ENCODE measurements around the gene PSMA6. TPM values are rescaled to one million over a fixed set of nuclear protein-coding genes. Genes with fewer than 3 reads are reported as not detected.

PSMA6 gene
- total and polyA plus RNA-seq, 2 of the 13 experiments (the other 11 are each of a cell fraction or from before 2014, with no cell fraction given), result 525 to 1,109 TPM

DNA sequence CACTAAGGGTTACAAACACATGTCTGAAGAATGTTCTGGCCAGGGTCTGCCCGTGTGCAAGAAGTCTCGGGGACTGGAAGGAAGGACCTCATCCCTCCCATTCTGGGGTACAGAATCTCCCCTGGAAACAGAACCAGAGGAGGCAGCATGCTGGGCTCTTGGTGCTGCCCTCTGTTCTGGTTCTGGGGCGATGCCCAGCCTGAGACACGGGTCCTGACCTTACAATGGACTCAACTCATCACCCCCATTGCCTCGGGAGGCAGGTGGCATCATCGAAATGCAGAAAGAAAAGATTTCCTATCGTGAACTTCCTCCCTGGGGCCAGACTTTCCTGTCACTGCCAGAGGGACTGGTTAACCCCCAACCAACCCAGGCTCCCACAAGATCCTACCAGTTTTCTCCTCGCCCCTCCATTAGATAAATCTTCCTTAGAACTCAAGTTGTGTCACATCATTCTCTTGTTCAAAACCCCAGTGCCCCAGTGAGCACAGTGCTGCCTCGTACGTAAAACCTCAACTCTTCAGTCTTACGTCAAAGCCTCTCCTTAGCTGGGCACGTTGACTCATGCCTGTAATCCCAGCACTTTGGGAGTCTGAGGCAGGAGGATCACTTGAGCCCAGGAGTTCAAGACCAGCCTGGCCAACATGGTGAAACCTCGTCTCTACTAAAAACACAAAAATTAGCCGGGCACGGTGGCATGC, 52.1 kb downstream of the PSMA6 start (continued):
- TF ChIP-seq SSRP1 (CRISPR knock-in tag; IDR thresholded peaks at IDR 0.05), result no peak

DNA sequence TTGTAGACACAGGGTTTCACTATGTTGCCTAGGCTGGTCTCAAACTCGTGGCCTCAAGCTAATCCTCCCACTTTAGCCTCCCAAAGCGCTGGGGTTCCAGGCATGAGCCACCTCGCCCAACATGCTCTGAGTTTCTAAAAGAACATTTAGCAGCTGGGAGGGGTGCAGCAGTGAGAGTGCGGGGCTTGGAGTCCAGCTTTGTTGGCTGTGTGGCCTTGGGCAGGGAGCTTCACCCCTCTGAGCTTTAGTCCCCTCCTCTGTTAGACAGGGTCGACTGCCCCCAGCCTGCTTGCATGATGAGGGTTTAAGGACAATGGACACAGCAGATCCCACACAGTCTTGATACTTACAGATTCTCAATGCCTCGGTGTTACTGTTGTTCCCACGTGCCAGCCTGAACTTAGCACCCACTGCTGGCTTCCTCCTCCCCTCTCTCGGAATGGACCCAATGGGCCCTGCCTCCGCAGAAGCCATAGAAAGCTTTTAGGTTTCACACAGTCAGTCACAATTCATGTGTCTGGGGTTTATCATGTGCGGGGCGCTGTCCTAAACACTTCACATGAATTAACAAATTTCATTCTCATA, 54.6 kb downstream of the PSMA6 start:
- H3K4me2 ChIP-seq (ENCODE audit: low read depth, low read length), result peak overlapping the region; percentile 76
- no peaks in the 10 kb centered on the region for H3K79me2 ChIP-seq (ENCODE audit: insufficient read depth, low read length)
- ATAC-seq (peak; percentile 21), FAIRE-seq (no peak), DNase-seq (ENCODE audit: low spot score) (no peak)
- ChIA-PET POLR2A (interaction anchor here (0.8 to 4.0 kb wide), 18 partner anchors 8 to 480 kb away, joined by 3 to 127 read pairs (median 8); partner anchors contain the start of genes BRMS1L, FAM177A1, NFKBIA and PSMA6), CTCF (ENCODE audit: low intra/inter-chr PET ratio, low total read pairs) (interaction anchor here (0.7 kb wide), 1 partner anchor 52 kb away, joined by 3 read pairs; no protein-coding TSS in a partner anchor)
- H3K27me3 ChIP-seq (ENCODE audit: control insufficient read depth in 1 of 2, insufficient read depth in 2 of 2, low read length in 2 of 2), result no peaks in the 10 kb centered on the region; a peak in 1 of 5 replicates
- H4K20me1 ChIP-seq (ENCODE audit: insufficient read depth, low read length), result no peaks in the 10 kb centered on the region
- intact Hi-C loops (cut with micrococcal nuclease; ENCODE audit: unreplicated experiment) (loop anchor here (1.0 to 2.0 kb wide), 4 partner anchors 9 to 38 kb away; no protein-coding TSS in a partner anchor), in situ Hi-C loops (cut with HindIII; ENCODE audit: extremely low pct_ligation_motif_present, low pct_unique_long_range_greater_than_20kb) (no loop called here)
- H3K27ac ChIP-seq (ENCODE audit: extremely low read length, insufficient read depth, low read length), result peak overlapping the region; percentile 72
- 21% methylated on average over 11 of the region's 11 CpGs for WGBS (ENCODE audit: low lambda C conversion rate)
- peaks cover 75% of the 10 kb centered on the region for H3K4me1 ChIP-seq (ENCODE audit: insufficient read depth, low read length)
- no peaks in the 10 kb centered on the region for H3K36me3 ChIP-seq (replicated peaks in 1 of 2; ENCODE audit: control insufficient read depth in 1 of 2, insufficient read depth in 2 of 2, low read length in 2 of 2)
- H3K4me3 ChIP-seq (replicated peaks in 1 of 3; ENCODE audit: insufficient read depth in 1 of 3, low read depth in 2 of 3, low read length in 3 of 3), result peak overlapping the region; percentile 12 to 69 (median 52); a peak in 5 of 6 replicates
- H3K9ac ChIP-seq (ENCODE audit: insufficient read depth, low read depth, low read length), result peak overlapping the region; percentile 43
- BruUV-seq (replicated peaks), result no TSS peak
- no peaks in the 10 kb centered on the region for H3K9me3 ChIP-seq (ENCODE audit: low read length)
- no peak overlapping the region for H2AFZ ChIP-seq (ENCODE audit: low read length)
- TF ChIP-seq ATRX (CRISPR knock-in tag; IDR thresholded peaks at IDR 0.05; ENCODE audit: borderline replicate concordance) (0 out of 2 replicates have a peak, but pooled peaks have one; percentile 70), ZNF30 (CRISPR knock-in tag; IDR thresholded peaks at IDR 0.05) (no peak), POGZ (CRISPR knock-in tag; IDR thresholded peaks at IDR 0.05) (no peak), SUZ12 (IDR thresholded peaks at IDR 0.05; ENCODE audit: low read depth, low read length) (no peak), NCOA1 (CRISPR knock-in tag; IDR thresholded peaks at IDR 0.05) (no peak), ZBTB7A (CRISPR knock-in tag; IDR thresholded peaks at IDR 0.05) (no peak), ZNF101 (CRISPR knock-in tag; IDR thresholded peaks at IDR 0.05; ENCODE audit: borderline replicate concordance, low read depth) (no peak), ZFAT (CRISPR knock-in tag; conservative IDR thresholded peaks at IDR 0.05) (no peak), ZBTB42 (CRISPR knock-in tag; IDR thresholded peaks at IDR 0.05) (0 out of 2 replicates have a peak, but pooled peaks have one; percentile 39), CHCHD3 (CRISPR knock-in tag; IDR thresholded peaks at IDR 0.05) (no peak), XBP1 (CRISPR knock-in tag; IDR thresholded peaks at IDR 0.05) (no peak)
- TF ChIP-seq, protein P1, sequence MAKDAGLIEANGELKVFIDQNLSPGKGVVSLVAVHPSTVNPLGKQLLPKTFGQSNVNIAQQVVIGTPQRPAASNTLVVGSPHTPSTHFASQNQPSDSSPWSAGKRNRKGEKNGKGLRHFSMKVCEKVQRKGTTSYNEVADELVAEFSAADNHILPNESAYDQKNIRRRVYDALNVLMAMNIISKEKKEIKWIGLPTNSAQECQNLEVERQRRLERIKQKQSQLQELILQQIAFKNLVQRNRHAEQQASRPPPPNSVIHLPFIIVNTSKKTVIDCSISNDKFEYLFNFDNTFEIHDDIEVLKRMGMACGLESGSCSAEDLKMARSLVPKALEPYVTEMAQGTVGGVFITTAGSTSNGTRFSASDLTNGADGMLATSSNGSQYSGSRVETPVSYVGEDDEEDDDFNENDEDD (CRISPR knock-in tag; IDR thresholded peaks at IDR 0.05; ENCODE audit: borderline replicate concordance), result 0 out of 2 replicates have a peak, but pooled peaks have one; percentile 12
- TF ChIP-seq, protein P2, sequence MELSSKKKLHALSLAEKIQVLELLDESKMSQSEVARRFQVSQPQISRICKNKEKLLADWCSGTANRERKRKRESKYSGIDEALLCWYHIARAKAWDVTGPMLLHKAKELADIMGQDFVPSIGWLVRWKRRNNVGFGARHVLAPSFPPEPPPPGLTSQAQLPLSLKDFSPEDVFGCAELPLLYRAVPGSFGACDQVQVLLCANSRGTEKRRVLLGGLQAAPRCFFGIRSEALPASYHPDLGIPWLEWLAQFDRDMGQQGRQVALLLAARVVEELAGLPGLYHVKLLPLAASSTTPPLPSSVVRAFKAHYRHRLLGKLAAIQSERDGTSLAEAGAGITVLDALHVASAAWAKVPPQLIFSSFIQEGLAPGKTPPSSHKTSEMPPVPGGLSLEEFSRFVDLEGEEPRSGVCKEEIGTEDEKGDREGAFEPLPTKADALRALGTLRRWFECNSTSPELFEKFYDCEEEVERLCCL (CRISPR knock-in tag; IDR thresholded peaks at IDR 0.05; ENCODE audit: borderline replicate concordance), result no peak
- TF ChIP-seq, protein P3, sequence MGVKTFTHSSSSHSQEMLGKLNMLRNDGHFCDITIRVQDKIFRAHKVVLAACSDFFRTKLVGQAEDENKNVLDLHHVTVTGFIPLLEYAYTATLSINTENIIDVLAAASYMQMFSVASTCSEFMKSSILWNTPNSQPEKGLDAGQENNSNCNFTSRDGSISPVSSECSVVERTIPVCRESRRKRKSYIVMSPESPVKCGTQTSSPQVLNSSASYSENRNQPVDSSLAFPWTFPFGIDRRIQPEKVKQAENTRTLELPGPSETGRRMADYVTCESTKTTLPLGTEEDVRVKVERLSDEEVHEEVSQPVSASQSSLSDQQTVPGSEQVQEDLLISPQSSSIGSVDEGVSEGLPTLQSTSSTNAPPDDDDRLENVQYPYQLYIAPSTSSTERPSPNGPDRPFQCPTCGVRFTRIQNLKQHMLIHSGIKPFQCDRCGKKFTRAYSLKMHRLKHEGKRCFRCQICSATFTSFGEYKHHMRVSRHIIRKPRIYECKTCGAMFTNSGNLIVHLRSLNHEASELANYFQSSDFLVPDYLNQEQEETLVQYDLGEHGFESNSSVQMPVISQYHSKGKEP (CRISPR knock-in tag; IDR thresholded peaks at IDR 0.05), result no peak
